GM19455 (cell line): ENCODE results near the gene CCR6.

Source experiments
- ATAC-seq: cut with Tn5 transposase; IDR thresholded peaks from one replicate; pipeline ENCODE4 v1.9.1; 2021; ENCODE audit not compliant: unreplicated experiment

Gene CCR6

DNA sequence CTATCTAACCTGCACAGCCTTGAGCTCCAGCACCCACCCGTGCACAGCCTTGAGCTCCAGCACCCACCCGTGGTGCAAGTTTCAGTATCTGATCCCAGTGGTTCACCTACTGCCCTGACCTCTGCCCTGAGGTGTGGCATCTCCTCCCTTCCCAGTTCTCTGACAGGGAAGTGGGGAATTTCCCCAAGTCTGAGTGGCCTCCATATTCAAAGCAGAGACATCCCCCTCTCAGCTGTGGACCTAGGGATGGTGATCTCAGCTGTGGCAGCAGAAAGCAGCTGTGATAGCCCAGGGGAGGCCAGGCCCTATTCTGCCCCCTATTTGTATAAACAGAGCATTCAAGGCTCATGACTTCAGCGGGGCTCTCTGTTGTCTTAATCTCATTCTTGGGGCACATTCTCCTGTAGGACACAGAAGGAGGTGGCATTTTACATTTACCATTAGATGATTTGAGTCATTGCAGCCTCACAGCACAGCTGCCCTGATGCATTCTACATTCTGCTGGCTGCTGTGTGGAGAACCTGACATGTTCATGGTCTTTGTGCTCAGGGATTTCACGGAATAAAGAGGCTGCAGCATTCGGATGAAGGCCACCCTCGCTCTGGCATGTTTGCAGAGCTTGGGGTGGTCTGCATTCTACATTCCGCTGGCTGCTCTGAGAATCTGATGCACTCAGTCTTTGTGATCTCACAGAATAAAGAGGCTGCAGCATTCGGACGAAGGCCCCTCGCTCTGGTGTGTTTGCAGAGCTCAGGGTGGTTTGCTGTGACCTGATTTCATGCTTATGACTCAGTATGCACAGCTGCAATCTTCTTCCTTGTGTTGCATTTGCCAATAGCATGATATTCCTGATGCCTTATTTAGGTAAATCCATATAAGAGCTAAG lies 17.9 kb downstream of the CCR6 start:
- no peak for ATAC-seq

DNA sequence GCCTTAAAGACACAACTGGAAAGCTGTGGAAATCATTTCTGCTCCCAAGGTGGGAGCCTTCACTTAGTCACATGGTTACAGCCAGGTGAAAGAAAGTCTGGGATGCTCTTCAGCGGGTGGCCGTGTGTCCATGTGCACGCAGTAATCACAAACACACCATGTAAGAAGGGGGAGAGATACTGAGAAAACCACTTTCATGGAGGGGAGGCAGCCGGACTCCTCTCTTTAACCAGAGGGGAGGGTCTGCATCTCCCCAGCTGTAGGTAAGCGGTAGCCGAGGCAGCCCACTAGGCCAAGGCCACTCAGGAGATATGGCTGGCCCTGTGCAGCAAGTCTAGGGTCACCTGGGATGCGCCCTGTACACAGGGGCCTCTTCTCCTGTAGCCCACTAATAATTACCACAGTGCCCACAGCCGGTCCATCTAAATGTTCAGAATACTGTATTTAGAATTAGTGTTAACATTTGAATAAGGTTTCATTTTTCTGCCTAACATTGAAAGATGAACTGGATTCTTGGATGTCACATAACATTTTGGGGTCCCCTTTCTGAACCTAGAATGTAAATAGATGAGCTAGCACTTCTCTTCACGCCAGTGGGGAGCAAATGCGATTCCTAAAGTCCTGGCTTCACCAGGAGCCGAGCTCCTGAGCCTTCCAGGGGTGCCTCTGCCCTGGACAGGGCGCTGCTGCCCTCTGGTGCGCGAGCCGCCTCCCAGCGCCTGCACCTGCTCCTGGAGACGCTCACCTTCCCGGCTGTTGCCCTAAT lies 19.0 kb downstream of the CCR6 start:
- peak; percentile 75 for ATAC-seq

DNA sequence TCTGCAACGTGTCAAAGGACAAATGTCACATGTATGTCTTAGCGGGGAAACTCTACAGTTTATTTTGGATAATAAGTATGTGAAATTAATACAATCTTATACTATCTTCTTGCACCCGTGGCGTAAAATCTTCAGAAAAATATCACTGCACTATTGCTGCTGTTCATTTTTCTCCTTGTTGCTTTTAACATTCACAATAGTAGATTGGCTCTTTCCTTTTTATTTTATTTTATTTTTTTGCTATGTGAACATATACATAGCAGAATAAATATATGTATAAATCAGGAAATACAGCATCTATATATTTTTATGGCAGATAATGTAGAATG lies 19.5 kb downstream of the CCR6 start:
- no peak for ATAC-seq

DNA sequence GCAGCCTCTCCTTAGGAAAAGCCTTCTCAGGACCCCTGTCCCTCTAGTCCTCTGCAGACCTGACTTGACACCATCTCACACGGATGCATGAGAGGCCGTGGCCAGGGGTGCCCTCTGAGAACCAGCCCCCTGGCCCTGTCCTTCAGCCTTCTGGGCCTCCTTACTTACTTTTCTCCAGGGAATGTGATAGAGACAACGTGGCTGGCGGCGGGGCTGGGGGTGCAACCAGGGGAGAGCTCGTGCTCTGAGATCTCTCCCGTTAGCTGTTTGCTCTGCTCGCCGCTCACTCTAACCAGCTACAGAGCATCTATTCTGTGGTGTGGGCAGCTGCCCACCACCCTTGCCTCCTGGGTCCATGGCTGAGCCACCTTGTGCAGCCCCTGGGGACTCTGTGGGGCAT lies 20.1 kb downstream of the CCR6 start:
- ATAC-seq = no peak

DNA sequence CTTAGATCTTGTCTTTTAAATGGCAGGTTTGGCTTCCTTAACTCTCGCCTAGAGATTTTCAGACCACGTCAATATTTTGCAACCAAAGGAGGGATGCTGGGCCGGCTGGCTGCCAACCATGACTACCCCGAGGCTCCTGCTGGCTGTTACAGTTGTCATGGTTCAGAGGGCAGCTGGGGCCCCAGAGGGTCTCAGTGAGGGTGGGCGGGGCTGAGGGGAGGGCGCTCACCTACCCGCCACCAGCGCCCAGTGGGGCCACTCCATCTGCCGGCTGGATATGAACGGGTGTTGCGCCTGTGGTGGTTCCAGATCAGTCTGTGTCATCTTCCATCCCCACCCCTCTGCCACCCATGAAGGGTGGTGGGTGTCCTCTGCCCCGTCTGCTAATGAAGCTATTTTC lies 22.6 kb downstream of the CCR6 start:
- ATAC-seq = no peak

DNA sequence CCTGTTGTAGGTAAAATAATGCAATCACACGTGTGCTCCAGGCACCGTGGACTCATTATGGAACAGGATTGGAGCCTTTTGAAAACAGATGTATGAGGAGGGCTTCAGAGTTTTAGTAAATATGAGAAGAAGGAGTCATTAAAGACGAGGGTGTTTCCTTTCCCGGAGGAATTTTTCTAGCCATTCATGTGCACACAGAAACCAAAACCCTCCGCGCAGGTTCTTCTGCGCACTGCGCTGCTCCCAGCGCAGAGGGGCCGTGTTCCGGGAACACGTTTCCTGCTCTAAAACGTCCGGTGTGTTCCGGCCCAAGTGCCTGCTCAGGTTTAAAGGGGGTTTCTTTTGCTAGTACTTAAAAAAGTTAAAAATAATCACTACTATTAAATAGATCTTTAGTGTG lies 23.2 kb downstream of the CCR6 start:
- no peak for ATAC-seq

DNA sequence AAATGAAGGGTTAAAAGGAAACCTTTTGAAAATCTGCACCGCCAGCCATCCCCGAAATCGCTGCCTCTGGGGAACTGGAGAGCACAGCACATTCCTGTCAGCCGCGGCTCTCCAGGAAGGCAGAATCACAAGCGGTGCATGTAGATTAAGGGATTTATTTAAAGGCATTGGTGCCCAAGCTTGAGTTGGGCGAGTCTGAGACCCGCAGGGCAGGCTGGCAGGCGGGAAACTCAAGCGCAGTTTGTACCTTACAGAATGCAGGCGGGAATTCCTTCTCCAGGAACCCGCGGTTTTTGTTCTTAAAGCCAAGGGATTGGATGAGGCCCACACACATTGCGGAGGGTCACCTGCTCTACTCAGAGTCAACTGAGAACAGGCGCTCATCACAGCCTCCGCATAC lies 24.1 kb downstream of the CCR6 start:
- ATAC-seq = no peak

DNA sequence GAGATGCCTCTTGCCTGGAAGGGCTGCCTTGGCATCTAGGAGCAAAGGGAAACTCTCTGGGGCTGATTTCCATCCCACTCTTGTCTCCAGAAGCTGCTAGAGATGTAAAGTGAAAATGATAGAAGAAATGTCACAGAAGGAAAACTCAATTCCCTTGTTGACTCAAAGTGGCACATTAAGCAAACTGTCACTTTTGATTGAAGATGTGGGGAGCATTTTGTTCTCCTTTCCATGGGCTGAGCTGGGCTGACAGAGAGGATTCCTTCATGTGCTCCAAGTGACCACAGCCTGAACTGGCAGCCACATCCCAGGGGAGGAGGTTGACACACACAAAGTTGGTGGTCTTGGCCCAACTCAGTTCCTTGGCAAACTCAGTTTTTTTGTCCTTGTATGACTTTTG lies 25.1 kb downstream of the CCR6 start:
- no peak for ATAC-seq

DNA sequence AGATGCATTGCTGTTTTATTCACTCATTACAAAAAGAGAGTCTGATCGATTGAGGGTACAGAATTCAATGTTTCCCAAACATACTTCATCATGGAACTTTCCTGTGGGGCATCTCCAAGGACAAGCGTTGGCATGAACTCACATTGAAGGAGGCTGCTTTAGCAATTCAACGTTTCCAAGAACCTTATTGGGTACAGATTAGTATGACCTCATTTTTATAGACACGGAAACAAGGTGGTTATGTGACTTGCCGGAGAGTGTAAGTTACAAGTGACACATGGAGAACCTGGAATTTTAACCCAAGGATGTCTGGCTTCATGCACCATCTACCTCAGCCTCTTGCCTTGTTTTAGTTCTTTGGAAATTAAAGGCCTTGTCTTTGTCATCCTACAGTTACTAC lies 26.1 kb downstream of the CCR6 start:
- ATAC-seq = no peak

DNA sequence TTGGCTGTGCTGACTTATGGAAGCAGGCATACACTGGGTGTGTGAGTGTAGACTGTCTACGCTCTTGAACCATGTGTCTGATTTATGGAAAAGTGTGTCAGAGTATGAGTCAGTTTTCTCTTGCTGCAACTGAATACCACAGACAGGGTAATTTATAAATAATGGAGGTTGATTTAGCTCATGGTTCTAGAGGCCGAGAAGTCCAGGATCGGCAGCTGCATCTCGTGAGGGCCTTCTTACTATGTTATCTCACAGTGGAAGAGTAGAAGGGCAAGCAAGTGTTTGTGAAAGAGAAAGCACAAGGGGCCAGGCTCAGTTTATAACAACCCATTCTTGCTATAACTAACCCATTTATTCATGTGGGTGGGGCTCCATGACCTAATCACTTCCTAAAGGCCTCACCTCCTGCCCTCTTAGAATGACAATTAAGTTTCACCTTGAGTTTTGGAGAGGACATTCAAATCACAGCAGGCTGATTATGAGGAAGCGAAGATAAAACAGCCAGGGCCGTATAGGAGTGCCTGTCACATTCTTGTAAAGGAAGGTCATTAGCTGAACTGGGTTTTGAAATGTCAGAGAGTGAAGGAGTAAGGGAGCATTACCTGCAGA lies 28.1 kb downstream of the CCR6 start:
- ATAC-seq = peak; percentile 54

DNA sequence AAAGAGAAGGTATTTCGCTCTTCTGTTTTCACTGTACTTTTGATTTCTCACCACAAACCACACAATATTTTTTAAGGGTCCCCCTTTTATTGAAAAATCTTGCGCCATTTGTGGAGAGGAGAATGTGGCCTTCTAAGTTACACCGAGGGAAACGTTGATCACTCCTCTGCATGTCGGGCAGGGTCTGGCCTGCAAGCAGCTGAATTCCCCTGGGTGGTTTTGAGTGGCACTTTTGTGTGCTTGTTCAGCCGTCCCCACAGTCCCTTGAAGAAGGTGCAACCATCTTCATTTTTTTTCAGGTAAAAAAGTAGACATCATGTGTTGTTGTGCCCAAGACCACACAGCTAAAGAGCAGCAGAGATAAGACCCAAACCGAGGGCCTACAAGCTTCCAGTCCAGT lies 28.8 kb downstream of the CCR6 start:
- ATAC-seq = no peak

DNA sequence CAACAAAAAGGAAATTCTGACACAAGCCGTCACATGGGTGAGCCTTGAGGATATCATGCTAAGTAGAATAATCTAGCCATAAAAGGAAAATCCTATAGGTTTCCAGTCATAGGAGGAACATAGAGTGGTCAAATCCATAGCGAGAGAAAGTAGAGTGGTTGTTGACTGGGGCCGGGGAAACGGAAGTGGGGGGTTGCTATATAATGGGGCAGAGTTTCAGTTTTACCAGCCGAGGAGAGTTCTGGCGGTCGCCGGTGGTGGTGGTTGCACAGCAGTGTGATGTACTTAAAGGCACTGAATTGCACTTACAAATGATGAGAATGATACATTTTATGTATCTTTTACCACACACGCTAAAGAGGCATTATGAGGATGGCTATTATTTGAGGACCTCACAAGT lies 30.0 kb downstream of the CCR6 start:
- ATAC-seq = peak; percentile 51

DNA sequence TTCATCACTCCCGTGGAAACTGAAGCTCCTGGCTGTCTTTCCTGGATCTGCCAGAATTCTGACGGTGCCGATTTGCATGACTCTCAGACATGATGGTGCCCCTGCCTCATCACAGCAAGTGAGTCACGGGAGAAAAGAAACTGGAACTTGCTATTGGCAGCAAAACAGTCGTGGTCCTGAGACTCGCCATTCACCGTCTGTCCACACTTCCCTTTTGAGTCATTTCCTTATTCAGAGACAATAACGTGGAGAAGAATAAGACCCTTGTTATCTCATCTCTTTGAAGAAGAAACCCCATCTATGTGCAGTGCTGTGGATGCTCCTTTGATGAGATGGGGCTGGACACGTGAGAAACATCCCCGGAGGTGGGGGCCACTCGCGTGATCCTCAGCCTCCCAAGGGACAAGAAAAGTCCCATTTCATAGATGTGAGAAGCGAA lies 30.6 kb downstream of the CCR6 start:
- peak; percentile 60 for ATAC-seq

DNA sequence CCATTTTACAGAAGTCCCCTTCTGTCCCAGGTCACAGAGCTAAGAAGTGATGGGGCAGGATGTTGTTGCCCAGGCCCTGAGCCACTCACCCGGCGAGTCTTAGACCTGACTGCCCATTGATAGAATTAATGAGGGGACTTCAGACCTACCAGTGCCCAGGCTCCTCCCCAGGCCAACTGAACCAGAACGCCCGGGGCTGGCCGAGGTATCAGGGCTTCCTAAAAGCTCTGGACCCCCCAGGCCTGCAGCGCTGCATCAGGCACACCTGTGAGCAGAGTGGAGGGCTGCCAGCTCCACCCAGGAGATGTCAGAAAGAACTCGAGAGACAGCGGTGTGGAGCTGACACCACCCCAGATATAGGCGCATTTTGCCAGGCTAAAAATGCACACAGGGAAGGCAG lies 31.4 kb downstream of the CCR6 start:
- ATAC-seq = no peak

DNA sequence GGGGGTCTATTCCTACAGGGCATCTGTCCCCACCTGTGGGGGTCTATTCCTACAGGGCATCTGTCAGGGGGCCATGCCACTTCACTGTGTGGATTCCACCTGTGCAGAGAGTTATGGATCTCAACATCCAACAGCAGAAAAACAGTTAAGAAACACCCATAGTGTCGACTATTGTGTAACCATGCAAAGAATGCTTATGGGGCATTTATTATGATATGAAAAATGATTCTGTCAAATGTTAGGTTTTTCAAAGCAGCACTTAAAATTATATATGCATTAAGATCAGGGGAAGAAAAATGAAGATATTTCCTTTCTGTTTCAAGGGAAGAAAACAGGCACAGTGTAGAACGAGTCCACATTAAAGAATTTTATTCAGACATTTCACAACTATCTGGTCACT lies 32.0 kb downstream of the CCR6 start:
- ATAC-seq = no peak

DNA sequence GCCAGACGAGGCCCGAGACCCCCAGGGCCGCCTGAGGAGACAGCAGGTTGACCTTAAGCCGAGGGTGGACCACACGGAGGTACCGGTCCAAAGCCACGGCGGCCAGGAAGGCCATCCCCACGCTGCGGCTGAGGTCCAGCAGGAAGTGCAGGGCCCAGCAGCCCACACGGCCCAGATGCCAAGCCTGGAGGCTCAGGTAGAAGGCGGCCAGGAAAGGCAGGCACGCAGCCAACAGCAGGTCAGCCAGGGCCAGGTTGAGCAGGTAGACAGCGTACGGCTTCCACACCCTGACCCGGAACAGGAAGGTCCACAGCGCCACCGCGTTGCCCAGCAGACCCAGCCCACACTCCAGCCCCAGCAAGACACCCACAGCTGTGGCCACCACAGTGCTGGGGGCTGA lies 34.5 kb downstream of the CCR6 start:
- ATAC-seq = no peak

DNA sequence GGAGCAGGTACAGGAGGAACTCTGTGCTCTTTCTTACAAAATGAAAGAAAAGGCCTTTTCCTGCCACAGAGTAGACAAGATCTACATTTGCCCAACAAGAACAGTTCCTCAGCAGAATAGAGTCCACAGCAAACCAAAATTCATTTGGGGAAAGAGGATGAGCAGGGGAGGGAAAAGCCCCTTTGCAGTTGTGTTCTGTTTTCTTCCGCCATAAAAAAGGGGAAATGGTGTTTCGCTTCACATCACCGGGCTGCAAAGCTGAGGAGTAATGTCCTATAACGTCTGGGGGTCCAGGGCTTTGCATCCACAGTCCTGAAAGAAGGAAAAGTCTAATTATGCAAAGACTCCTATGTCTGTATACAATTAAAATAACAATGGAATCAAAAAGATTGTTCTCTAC lies 35.0 kb downstream of the CCR6 start, which contains the start of gene GPR31:
GPR31 (minus strand) TSS at position 118 of the 400 bp plus-strand sequence. CDS start 149 bp downstream, outside the sequence.
- ATAC-seq = no peak

DNA sequence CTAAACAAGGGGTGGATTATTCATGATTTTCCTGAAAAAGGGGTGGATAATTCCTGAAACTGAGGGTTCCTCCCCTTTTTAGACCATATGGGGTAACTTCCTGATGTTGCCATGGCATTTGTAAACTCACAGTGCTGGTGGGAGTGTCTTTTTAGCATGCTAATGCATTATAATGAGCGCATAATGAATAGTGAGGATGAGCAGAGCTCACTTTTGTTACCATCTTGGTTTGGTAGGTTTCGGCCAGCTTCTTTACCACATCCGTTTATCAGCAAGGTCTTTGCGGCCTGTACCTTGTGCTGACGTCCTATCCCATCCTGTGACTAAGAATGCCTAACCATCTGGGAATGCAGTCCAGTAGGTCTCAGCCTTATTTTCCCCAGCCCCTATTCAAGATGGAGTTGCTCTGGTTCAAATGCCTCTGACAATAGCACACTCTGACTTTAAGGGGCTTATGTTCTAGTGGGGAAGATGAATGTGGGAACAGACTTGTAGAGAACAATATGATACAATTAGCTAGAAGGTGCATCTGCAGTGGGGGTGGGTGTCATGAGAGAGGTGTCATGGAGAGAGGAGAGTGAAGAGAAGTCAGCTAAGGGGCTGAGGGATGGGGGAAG lies 39.1 kb downstream of the CCR6 start:
- no peak for ATAC-seq

DNA sequence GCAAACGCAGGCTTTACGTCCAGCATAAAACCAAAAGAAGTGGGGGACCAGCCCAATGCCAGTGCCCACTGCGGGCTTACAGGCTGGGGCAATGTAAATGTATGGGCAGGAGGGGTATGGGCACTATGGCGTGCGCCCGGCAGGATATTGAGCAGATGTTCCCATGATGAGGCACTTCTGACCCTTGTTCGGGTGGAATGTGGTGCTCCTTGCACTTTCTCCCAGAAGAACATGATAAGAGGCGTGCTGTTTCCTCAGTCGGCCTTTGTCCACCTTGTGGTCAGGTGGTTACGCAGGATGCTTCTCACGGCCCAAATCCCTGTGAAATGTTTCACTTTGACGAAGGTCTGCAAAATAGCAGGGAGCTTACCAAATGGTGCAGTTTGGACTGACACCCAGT lies 39.7 kb downstream of the CCR6 start:
- ATAC-seq = no peak

DNA sequence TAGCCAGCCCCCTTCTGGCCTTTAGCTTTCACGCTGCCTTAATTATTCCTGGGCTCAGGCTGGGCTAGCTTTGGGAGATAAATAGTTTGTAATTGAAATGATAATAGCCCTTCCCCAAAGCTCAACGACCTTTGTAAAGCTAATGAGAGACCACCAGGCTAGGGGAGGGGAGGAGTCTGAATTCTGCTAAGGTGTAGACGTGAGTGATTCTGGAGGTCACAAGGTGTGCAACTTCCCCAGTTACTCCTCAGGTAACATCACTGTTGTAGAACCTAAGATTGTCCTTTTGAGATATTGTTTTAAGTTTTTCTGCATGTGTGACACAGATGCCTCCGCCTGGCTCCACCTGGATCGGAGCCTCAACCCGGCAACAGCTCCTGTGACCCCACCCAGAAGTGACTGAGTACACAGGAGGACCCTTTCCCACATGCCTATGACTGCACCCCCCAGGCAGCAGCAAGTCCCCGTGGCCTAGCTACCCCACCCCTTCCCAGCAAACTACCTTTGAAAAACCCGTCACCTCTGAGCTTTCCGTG lies 40.6 kb downstream of the CCR6 start:
- ATAC-seq = no peak

DNA sequence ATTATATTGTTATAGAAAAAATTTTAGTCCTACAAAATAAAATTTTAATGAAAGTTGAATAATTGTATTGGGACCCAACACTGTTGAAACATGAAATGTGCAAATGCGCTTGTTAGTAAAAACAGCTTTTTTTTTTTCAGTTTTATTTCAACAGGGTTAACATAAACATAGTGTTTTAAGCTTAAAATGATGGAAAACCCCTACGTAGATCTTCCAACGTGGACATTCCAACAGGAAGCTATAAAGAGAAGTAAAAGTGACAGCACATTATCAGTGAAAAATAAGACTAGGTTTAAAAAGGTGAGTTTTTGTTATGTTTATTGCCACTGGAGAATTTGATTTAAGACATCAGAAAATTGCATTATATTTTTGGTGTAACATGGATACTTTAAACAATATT lies 41.4 kb downstream of the CCR6 start:
- no peak for ATAC-seq
